DND-41 (cell line): ENCODE data around the gene FAM72C.
"Not testable (repeated sequence)": the region's sequence is repeated elsewhere in the genome, so short reads cannot be mapped to it uniquely, and the experiment has no call there.

ENCODE experiments used
- ATAC-seq: fragments of 200-7000 bp; cut with Tn5 transposase; 3 replicates; pipeline ENCODE4 v1.9.1; 2021; ENCODE audit warnings: low read depth; ENCODE audit not compliant: insufficient read depth
- DNase-seq: peaks from one replicate; pipeline ENCODE4 v3.0.0-alpha.2; 2020
- H2AFZ ChIP-seq: 2 replicates; pipeline ENCODE4 v1.6.0; 2012; ENCODE audit warnings: low read depth, low read length
- H3K27ac ChIP-seq: 2 replicates; pipeline ENCODE4 v1.5.1; 2012; ENCODE audit warnings: low read length, inconsistent platforms
- H3K27me3 ChIP-seq: fragments of 200-600 bp; sonication (generic); 2 replicates; pipeline ENCODE4 v1.6.0; 2012; ENCODE audit warnings: low read length, mild to moderate bottlenecking, inconsistent platforms; ENCODE audit not compliant: insufficient read depth, poor library complexity
- H3K36me3 ChIP-seq: 2 replicates; pipeline ENCODE4 v1.5.1; 2012; ENCODE audit warnings: low read length, inconsistent platforms; ENCODE audit not compliant: insufficient read depth
- H3K4me1 ChIP-seq: 2 replicates; pipeline ENCODE4 v1.5.1; 2012; ENCODE audit warnings: mild to moderate bottlenecking, low read length; ENCODE audit not compliant: insufficient read depth
- H3K4me2 ChIP-seq: 2 replicates; pipeline ENCODE4 v1.6.0; 2012; ENCODE audit warnings: mild to moderate bottlenecking, moderate library complexity, low read length, inconsistent platforms; ENCODE audit not compliant: insufficient read depth
- H3K4me3 ChIP-seq, 2 experiments: fragments of 200-600 bp in 1 of 2; shearing (Covaris generic) in 1 of 2; 2 replicates each; pipeline ENCODE4 v1.5.1; 2012 to 2016; ENCODE audit warnings: inconsistent platforms in 2 of 2, low read length in 2 of 2, mild to moderate bottlenecking in 2 of 2, low read depth in 1 of 2, moderate library complexity in 1 of 2
- H3K79me2 ChIP-seq: 2 replicates; pipeline ENCODE4 v1.6.0; 2012; ENCODE audit warnings: low read length, inconsistent platforms; ENCODE audit not compliant: insufficient read depth
- H3K9ac ChIP-seq: 2 replicates; pipeline ENCODE4 v1.6.0; 2012; ENCODE audit warnings: low read depth, mild to moderate bottlenecking, inconsistent platforms, low read length, moderate library complexity
- H3K9me3 ChIP-seq: 2 replicates; pipeline ENCODE4 v1.5.1; 2012; ENCODE audit warnings: low read length, moderate library complexity, mild to moderate bottlenecking, inconsistent platforms; ENCODE audit not compliant: insufficient read depth, severe bottlenecking
- H4K20me1 ChIP-seq: 2 replicates; pipeline ENCODE4 v1.6.0; 2012; ENCODE audit warnings: low read length; ENCODE audit not compliant: insufficient read depth

FAM72C gene

DNA sequence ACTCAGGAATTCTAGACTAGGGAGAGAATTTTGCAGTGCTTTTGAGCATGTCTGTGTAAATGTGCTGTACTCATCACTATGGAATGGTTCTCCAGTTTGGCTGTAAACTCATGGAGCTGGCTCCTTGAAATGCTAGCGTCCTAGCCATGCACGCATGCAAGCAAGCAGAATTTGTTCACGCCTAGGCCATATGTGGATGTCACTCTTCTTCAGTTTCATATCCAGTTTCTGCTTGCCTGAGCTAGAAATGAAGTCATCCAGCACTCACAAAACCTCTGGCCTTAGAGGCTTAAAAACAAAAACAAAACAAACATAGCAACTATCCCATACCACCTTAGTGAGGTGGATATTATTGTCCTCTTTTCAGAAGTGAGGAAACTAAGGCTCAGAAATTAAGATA, 37.6 kb upstream of the FAM72C start:
- not testable (repeated sequence) for ATAC-seq, H3K4me2 ChIP-seq

DNA sequence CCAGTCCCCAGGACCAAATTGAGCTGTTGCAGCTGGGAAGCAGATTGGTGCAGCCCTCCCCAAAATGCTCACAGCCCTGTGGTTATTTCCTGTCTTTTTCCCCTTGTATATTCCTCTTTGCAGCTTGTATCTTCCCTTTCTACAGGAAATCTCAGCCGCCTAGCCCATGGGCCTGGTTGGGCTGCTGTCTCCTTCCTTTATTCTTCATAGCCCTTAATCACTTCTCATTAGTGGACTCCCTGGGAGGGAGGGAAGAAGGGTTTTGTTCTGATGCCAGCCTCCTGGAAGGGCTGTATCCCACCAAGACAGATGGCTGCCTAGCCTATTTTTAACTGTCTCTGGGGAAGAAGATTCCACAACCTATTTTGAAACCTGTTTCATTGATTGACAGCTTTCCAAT, 32.5 kb upstream of the FAM72C start:
- H3K27ac ChIP-seq, H3K4me2 ChIP-seq, H3K36me3 ChIP-seq, H4K20me1 ChIP-seq, H3K9me3 ChIP-seq, ATAC-seq, H3K9ac ChIP-seq, H3K4me1 ChIP-seq, H3K4me3 ChIP-seq, H3K79me2 ChIP-seq, H3K27me3 ChIP-seq, DNase-seq, H2AFZ ChIP-seq: not testable (repeated sequence)

More for the DNA sequence above, 37.6 kb upstream of the FAM72C start:
- H3K36me3 ChIP-seq, H3K27ac ChIP-seq, H3K4me3 ChIP-seq, H3K9me3 ChIP-seq, H4K20me1 ChIP-seq, H2AFZ ChIP-seq, H3K9ac ChIP-seq, H3K4me1 ChIP-seq, H3K27me3 ChIP-seq, H3K79me2 ChIP-seq, DNase-seq: not testable (repeated sequence)

DNA sequence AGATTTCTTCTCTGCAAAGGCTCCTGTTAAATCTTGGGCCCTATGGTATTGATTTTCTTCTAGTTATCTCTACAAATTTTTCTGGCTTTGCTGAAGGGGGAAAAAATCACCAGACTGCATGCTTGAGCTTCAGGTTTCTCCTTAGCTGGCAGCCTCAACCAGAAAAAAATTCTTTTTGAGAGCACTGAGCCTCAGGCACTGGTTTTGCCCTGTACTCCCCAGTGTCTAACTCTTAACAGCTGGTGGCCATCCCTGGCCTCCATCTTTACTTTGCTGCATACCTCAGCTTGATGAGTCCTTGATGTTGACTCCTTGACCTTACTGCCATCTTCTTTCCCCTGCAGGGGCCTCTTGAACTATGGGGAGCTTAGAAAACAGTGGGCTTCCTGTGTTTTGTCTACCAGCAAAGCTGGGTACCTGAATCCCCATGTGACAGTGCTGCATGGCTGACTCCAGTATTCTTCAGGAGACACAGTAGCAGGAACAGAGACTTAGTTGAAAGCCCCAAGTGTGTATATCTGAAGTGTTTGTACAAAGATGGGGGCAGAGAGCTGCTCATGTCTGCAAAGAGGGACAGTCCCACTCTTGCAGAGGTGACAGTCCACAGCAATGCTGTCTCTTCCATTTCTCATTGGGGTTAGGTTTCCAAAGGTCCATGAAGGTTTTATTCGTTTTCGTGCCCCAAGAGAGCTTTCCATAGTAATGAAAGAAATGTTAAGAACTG, 31.7 kb upstream of the FAM72C start:
- H3K9me3 ChIP-seq, H3K36me3 ChIP-seq, H3K79me2 ChIP-seq, H2AFZ ChIP-seq, ATAC-seq, H3K9ac ChIP-seq, H3K27ac ChIP-seq, H3K4me1 ChIP-seq, H3K4me3 ChIP-seq, H3K27me3 ChIP-seq, H3K4me2 ChIP-seq, H4K20me1 ChIP-seq, DNase-seq: not testable (repeated sequence)

DNA sequence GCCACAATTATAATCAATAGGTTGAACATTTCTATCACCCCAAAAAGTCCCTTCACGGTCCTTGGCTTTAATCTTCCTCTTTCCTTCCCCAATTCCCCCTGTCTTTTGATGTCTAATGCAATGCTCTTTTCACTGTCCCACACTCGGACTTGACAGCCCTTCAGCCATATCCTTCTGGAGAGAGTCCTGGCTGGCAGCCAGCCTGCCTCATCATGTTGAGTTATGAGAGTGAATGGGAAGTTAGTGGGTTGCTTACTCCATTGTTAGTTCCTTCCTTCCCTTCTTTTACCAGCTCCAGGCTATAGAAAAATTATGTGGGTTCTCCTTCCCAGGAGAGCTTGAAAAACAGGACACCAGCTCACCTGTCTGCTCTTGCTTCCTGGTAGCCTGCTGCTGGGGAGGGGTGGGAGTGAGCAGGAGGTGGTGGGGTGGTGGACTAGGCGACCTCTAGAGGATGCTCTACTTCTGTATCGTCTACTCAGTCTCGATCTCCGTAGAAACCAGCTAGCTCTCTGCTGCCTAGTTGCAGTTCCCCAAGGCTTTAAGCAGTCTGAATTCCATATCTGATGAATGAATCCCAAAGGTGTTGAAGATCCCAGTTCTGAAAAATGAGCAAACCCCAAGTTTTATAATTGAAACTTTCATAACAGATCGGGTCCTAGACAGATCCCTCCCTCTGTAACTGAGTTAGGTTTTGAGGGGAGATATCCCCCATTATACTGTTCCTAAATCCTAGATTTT, 30.5 kb upstream of the FAM72C start:
- not testable (repeated sequence) for H2AFZ ChIP-seq, H3K79me2 ChIP-seq, ATAC-seq, H3K36me3 ChIP-seq, H3K4me3 ChIP-seq, H3K4me2 ChIP-seq, H3K4me1 ChIP-seq, H3K9ac ChIP-seq, H4K20me1 ChIP-seq, H3K27me3 ChIP-seq, H3K9me3 ChIP-seq, DNase-seq, H3K27ac ChIP-seq

DNA sequence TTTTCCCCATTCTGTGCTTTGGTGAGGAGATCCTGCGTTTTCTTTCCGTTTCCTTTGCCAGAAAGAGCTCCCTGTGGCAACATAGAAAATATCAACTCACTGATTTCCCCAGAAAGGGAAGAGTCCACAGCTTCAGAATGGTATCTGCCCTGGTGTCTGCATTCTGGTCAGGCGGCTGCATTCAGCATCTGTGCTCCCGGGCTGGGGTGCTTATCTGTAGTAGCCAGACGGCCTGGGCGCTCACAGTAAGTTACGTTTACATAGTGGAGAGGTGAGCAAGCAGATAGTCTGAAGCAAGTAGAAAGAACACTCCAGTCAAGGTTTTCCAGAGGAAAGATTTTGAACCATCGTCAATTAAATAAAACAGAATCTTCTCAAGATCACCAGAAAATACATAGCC, 29.3 kb upstream of the FAM72C start:
- not testable (repeated sequence) for H3K27ac ChIP-seq, H2AFZ ChIP-seq, H4K20me1 ChIP-seq, H3K9me3 ChIP-seq, H3K4me2 ChIP-seq, H3K9ac ChIP-seq, H3K79me2 ChIP-seq, DNase-seq, H3K4me1 ChIP-seq, H3K27me3 ChIP-seq, H3K36me3 ChIP-seq, H3K4me3 ChIP-seq, ATAC-seq

DNA sequence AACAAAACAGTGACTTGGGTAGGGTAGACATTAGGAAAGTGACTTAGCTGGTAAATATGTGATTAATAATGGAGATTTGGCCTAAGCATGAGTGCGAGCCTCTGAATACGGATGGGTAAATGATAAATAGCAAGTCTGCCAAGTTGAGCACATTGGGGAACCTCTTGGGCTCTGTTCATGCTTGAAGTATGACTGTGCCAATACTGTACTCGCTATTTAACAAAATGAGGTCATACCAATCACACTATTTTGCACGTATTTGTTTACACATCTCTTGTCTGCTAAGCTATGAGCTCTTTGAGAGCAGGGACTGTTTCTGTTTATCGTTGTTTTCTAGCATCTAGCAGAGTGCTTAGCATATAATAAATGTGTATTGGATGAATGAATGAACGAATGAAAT, 24.2 kb upstream of the FAM72C start:
- not testable (repeated sequence) for ATAC-seq

DNA sequence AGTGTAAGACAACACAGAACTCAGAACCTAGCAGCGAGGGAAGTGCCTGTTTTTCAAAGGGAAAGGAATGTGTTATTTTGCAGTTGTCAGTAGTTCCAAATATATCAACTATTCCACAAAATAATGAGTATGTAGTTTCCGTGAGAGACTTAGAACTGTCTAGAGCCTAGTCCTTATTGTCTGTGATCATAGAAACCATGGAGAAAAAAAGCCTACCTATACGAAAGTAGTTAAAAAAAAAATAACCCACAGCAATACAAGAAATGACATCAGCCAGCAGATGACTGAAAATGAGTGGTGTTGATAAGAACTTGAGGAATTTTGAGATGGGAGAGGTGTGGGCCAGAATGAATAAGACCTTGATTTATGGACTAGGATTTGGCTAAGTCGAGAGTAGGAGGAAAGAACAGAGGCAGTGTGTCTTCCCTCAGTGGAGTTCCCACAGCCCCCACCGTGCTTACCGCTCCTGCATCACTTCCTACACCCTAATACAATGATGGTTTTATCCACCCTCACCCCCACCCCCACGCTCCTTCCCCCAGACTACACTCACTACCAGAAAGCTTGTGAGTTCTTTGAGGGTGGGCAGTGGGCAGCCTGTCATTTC, 21.6 kb upstream of the FAM72C start:
- not testable (repeated sequence) for H3K9ac ChIP-seq, H3K27me3 ChIP-seq, ATAC-seq, H3K36me3 ChIP-seq, H3K79me2 ChIP-seq, H3K4me1 ChIP-seq, H3K4me3 ChIP-seq, H4K20me1 ChIP-seq, H3K4me2 ChIP-seq, H3K9me3 ChIP-seq, H2AFZ ChIP-seq, H3K27ac ChIP-seq, DNase-seq

More for the DNA sequence above, 24.2 kb upstream of the FAM72C start:
- not testable (repeated sequence) for H3K27ac ChIP-seq, H3K9ac ChIP-seq, DNase-seq, H3K4me1 ChIP-seq, H2AFZ ChIP-seq, H3K27me3 ChIP-seq, H3K79me2 ChIP-seq, H3K4me3 ChIP-seq, H4K20me1 ChIP-seq, H3K4me2 ChIP-seq, H3K9me3 ChIP-seq, H3K36me3 ChIP-seq

DNA sequence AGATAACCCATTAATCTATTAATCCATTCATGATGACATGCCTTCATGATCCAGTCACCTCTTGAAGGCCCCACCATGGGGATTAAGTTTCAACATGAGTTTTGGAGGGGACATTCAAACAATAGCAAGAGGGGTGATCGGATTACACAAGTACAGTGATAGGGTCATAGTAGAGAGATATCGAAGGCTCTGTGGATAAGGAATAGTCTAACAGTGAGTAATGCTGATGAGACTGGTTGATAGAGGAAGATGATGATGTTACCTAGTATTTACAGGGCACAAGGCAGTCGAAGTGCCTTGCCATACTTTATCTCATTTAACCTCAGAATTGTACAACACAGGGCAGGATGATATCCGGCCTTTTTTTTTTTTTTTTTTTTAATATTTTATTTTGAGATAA, 18.9 kb upstream of the FAM72C start:
- H3K27ac ChIP-seq, H3K9ac ChIP-seq: not testable (repeated sequence)

More for the DNA sequence above, 18.9 kb upstream of the FAM72C start:
- not testable (repeated sequence) for H3K4me1 ChIP-seq, DNase-seq, ATAC-seq, H3K4me3 ChIP-seq, H3K27me3 ChIP-seq, H3K79me2 ChIP-seq, H3K9me3 ChIP-seq, H2AFZ ChIP-seq, H3K36me3 ChIP-seq, H3K4me2 ChIP-seq, H4K20me1 ChIP-seq
